ENCODE results near the gene ZKSCAN4.
A peak's percentile ranks its signal among the peaks of the same experiment; 100 is the strongest.

The ZKSCAN4 gene

DNA sequence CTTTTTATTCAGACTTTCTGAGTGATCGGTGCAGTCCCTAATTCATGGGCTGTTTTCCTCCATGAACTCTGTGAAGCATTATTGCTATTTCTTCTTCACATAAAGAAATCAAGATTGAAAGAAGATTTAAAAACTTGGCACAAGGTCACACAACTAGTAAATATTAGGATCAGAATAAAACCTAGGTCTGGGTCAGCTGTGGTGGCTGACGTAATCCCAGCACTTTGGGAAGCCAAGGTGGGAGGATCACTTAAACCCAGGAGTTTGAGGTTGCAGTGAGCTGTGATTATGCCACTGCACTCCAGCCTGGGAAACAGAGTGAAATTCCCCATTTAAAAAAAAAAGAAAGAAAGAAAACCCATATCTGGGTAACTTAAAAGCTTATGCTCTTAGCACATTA, 25.6 kb downstream of the ZKSCAN4 start:
- Mint-ChIP-seq H3K9me3 (no peaks in the 10 kb centered on the region), H3K36me3 (peaks cover 18% of the 10 kb centered on the region), H3K4me1 (peaks cover 42% of the 10 kb centered on the region), H3K27ac (no peak overlapping the region), H3K4me3 (no peak overlapping the region), H3K27me3 (peaks cover 37% of the 10 kb centered on the region)
- DNase-seq, result no peak
- CTCF ChIA-PET, result interaction anchor here (1.4 kb wide), 1 partner anchor 130 kb away, joined by 3 read pairs; no protein-coding TSS in a partner anchor

DNA sequence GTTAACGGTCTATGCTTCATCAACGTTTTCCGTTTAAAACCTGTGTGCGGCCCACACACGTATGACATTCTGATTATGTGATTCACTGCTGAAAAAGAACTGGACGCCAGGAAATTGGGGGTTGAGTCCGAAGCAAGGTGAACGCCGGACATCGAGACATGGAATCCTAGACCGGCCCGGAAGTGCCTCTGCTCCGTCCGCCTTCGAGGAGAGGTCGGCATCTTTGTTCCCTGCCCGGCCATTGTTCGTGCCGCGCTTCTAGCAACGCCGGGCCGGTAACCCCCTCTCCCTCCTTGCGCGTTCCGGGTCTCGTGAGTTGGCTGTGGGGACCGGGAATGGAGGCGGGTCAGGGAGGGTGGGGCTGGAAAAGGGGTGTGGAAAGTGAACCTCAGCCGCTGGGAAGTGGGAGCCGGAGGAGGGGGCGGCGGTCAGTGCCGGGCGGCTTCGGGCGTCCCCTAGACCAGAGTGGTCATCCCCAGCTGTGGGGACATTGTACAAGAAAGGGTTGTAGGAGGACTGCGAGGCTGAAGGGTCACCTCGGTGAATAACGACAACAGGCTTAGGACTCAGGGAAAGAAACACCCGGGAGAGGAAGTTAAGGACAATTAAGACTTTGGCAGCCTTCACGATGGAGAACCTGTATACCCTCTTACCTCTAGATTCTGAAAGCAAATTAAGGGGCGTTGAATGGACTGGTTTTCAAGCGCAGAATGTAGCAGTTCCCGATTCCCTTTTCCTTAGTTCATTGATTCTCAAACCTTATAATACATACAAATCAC, 26.8 kb downstream of the ZKSCAN4 start, which contains the start of gene ZSCAN9:
TSS of gene ZSCAN9 (plus strand) at position 220 of the 779 bp plus-strand sequence. CDS start 1,810 bp downstream, outside the sequence.
- H3K4me1 Mint-ChIP-seq, result peaks cover 42% of the 10 kb centered on the region
- CTCF ChIA-PET, result no interaction called here
- peak; percentile 44 for DNase-seq
- peak within 1 kb of the TSS; percentile 34 for H3K27ac Mint-ChIP-seq
- H3K4me3 Mint-ChIP-seq, result peak within 1 kb of the TSS; percentile 80
- no peaks in the 10 kb centered on the region for H3K9me3 Mint-ChIP-seq
- H3K36me3 Mint-ChIP-seq, result peaks cover 12% of the 10 kb centered on the region
- peaks cover 46% of the 10 kb centered on the region for H3K27me3 Mint-ChIP-seq

DNA sequence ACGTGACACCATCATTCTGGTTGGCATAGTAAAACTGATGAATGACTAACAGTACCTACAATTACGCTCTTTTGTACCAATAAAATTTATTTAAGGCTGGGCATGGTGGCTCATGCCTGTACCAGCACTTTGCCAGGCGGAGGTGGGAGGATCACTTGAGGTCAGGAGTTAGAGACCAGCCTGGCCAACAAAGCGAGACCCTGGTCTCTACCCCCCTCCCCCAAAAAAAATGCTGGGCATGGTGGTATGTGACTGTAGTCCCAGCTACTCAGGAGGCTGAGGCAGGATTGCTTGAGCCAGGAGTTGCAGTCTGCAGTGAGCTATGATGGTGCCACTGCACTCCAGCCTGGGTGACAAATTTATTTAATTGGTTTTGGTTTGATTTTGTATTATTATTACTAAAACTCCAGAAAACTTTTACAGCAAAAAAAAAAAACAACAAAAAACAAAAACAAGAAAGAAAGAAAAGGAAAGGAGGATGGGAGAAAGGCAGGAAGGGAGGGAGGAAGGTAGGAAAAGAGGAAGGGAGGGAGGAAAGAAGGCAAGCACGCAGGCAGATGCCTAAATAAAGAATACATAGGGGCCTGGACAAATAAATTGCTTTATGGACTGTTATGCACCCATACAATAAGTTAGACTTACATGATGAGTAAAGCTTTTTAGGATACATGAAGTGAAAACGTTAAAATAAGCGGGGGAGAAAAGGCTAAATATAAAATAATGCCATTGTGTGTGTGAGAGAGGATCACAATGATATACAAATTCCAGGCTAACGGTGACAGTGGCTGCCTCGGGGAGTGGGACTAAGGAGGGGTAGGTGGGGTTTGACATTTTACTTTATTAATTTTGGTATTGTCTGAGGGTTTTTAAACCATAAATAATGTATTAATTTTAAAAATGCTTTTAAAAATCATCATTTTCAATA, 27.7 kb downstream of the ZKSCAN4 start:
- peak overlapping the region; percentile 34 for H3K27ac Mint-ChIP-seq
- H3K9me3 Mint-ChIP-seq, result no peaks in the 10 kb centered on the region
- DNase-seq, result no peak
- peaks cover 55% of the 10 kb centered on the region for H3K27me3 Mint-ChIP-seq
- CTCF ChIA-PET, result no interaction called here
- peak overlapping the region; percentile 80 for H3K4me3 Mint-ChIP-seq
- peaks cover 11% of the 10 kb centered on the region for H3K36me3 Mint-ChIP-seq
- H3K4me1 Mint-ChIP-seq, result peaks cover 42% of the 10 kb centered on the region

DNA sequence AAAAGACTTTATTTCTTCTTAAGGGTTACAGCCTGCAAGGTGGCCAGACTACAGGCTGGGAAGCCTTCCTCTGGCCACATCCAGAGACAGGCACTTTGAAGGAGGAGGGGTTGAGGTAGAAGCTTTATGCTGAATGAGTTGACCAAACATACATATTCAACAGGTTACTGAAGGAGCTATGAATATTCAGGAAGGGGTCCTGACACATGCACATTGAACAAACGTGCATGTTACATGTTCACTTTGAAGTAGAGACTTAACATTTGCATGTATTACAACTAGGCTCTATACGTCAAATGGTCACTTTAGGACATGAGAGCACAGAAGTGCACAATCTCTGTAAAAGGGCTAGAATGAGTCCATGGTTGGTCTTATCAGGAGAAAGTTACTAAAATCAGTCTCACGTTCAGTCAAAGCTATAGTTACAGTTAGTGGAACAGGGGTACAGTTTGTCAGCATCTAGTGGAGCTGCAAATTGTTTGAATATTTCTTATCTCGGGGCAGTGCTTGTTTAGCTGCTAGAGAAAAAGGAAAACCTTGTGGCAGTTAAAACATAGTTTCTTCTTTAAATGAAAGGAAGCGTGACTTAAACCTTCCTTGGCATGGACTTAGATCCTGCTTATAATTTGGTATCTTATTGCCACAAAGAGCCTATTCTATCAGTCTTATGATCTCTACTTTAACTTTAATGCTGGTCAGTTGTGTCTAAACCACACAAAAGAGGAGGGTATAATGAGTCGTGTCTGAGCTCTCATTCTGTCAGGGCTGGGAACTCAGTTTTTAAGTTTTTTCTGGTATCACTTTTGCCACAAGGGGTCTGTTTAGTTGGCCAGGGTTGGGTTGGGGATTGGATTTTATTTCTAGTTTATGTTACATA, 31.6 kb downstream of the ZKSCAN4 start:
- peaks cover 17% of the 10 kb centered on the region for H3K4me1 Mint-ChIP-seq
- peaks cover 89% of the 10 kb centered on the region for H3K27me3 Mint-ChIP-seq
- H3K4me3 Mint-ChIP-seq, result no peak overlapping the region
- peaks cover 3% of the 10 kb centered on the region for H3K36me3 Mint-ChIP-seq
- DNase-seq, result no peak
- no peaks in the 10 kb centered on the region for H3K9me3 Mint-ChIP-seq
- H3K27ac Mint-ChIP-seq, result no peak overlapping the region
- CTCF ChIA-PET, result no interaction called here

DNA sequence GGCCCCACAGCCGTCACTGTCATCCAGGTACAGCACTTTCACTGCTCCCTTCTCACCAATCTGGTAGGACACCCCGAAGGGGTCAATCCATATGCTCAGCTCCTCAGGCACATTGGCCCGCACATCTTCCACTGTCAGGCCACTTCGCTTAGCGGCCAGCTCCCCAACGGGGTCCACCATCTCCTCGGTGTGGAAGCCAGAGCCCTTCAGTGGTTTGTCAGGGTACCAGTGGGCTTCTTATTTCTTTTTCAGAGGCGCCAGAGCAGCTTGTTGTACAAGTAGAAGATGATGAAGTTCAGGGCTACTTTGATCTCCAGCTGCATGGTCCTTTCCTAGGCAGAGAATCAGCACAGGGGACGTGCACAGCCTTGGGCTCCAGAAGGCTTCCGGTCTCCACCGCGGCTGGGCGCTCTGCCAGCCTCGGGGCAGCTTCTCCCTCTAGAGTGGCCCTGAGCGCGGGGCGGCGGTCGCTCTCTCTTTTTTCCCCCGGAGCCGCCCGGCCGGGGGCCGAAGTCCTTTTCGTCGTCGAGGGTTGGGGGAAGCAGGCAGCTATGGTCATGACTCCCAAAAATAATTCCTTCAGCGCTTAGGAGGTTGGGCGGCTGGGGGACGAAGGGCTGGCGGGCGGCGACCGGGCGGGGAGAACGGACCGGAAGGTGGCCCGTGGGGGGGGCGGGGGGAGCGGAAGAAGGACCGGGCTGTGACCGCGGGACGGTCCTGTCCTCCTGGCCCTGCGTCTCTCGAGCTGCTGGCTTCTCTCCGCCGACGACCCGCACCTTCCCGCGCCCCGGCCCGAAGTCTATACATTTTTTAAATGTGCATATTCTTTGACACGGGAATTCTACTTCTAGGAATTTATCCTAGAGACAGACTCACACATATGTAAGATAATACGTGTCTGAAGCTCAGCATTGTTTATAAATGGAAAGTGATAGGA, 33.5 kb downstream of the ZKSCAN4 start:
- Mint-ChIP-seq H3K36me3 (no peaks in the 10 kb centered on the region), H3K27me3 (peaks cover 89% of the 10 kb centered on the region), H3K27ac (no peak overlapping the region), H3K4me1 (peaks cover 12% of the 10 kb centered on the region), H3K9me3 (no peaks in the 10 kb centered on the region), H3K4me3 (peak overlapping the region; percentile 69)
- peak; percentile 36 for DNase-seq
- CTCF ChIA-PET, result interaction anchor here (1.6 kb wide), 1 partner anchor 138 kb away, joined by 5 read pairs; no protein-coding TSS in a partner anchor

DNA sequence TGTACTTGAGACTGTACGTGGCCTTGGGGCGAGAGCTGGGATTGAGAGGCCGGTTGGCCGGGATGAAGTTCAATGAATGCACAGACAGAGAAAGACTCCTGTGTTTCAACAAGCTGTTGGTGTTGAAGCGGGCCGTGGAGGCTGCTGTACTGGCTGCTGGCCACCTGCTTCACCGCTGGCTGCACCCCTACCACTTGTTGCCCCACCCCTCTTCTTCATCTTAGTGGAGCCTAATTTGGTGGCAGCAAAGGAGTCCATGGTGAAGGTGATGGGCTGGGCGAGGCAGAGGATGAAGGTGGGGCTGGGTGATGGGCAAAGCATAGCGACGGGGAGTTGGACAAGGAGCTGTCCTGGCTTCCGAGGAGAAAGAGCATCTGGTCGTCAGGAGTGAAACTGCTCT, 34.2 kb downstream of the ZKSCAN4 start:
- Mint-ChIP-seq H3K4me3 (peak overlapping the region; percentile 12), H3K36me3 (no peaks in the 10 kb centered on the region), H3K9me3 (no peaks in the 10 kb centered on the region), H3K4me1 (peaks cover 15% of the 10 kb centered on the region), H3K27ac (no peak overlapping the region), H3K27me3 (peaks cover 89% of the 10 kb centered on the region)
- no peak for DNase-seq
- CTCF ChIA-PET, result interaction anchor here (1.6 kb wide), 1 partner anchor 138 kb away, joined by 5 read pairs; no protein-coding TSS in a partner anchor

DNA sequence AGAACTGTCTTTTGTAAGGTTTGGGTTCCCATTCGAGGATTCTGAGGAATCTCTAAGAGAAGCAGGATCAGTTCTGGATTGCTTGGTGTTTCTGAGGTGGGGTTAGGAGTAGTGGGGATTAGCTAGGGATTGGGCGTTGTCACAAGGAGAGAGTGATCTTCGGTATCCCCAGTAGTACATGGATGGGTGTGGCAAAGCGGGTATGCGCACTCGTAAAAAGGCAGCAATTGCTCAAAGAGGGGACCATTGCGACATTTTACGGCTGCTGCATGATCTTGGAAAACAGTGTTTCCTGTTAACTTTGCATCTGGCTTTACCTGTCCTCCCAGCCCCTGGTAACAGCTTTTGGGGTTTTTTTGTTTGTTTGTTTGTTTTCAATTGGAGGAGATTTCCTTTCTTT, 36.6 kb downstream of the ZKSCAN4 start:
- H3K36me3 Mint-ChIP-seq, result peaks cover 2% of the 10 kb centered on the region
- no peaks in the 10 kb centered on the region for H3K9me3 Mint-ChIP-seq
- DNase-seq, result no peak
- no peak overlapping the region for H3K4me3 Mint-ChIP-seq
- peaks cover 30% of the 10 kb centered on the region for H3K4me1 Mint-ChIP-seq
- no peak overlapping the region for H3K27ac Mint-ChIP-seq
- peaks cover 92% of the 10 kb centered on the region for H3K27me3 Mint-ChIP-seq
- CTCF ChIA-PET, result no interaction called here

DNA sequence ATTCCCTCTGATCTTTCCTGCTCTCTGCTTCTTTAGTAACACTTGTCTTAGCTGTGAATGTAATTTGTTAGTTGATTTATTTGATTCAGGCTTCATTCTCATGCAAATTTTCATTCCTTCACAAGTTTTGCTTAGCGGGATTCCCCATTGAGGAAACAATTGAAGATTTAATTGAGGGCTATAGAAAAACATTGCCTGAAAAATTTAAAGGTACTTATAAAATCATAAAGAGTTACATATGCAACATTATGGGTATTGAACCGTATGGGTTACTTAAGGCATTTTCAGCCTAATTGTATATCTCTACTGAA, 38.9 kb downstream of the ZKSCAN4 start:
- H3K27ac Mint-ChIP-seq, result no peak overlapping the region

DNA sequence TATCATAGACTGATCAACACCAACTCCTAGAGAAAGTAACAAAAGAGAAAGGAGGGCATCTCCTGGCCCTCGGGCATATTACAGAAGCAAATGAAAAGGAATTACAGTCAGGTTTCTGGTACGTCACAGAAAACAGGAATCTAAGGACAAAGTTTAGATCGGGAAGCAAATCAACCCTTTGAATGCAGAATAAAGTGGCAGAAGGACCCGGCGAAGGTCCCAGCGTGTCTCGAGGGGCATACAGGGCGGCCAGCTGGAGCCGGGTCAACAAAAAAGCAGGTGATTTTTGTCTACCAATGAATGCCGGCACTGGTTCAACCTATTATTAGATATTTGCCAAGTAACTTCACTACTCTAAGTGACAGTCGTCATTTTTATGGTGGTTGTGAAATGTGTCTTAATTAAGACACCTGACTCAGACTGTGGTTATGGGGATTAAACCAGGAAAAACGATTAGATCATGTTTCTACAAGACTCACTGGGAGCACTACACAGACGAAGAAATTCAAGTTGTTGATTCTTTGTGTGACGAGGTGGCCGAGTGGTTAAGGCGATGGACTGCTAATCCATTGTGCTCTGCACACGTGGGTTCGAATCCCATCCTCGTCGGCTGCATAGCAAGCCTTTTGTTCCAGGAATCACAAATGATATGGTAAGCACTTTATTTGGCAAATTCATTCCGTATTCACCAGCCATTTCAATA, 39.4 kb downstream of the ZKSCAN4 start:
- peaks cover 2% of the 10 kb centered on the region for H3K36me3 Mint-ChIP-seq
- H3K9me3 Mint-ChIP-seq, result no peaks in the 10 kb centered on the region
- H3K4me3 Mint-ChIP-seq, result peak overlapping the region; percentile 36
- peaks cover 33% of the 10 kb centered on the region for H3K4me1 Mint-ChIP-seq
- CTCF ChIA-PET, result no interaction called here
- no peak for DNase-seq
- H3K27me3 Mint-ChIP-seq, result peaks cover 91% of the 10 kb centered on the region
- H3K27ac Mint-ChIP-seq, result no peak overlapping the region

More for the DNA sequence above, 38.9 kb downstream of the ZKSCAN4 start:
- CTCF ChIA-PET, result no interaction called here
- peaks cover 2% of the 10 kb centered on the region for H3K36me3 Mint-ChIP-seq
- no peak for DNase-seq
- no peak overlapping the region for H3K4me3 Mint-ChIP-seq
- no peaks in the 10 kb centered on the region for H3K9me3 Mint-ChIP-seq
- peaks cover 91% of the 10 kb centered on the region for H3K27me3 Mint-ChIP-seq
- H3K4me1 Mint-ChIP-seq, result peaks cover 28% of the 10 kb centered on the region

DNA sequence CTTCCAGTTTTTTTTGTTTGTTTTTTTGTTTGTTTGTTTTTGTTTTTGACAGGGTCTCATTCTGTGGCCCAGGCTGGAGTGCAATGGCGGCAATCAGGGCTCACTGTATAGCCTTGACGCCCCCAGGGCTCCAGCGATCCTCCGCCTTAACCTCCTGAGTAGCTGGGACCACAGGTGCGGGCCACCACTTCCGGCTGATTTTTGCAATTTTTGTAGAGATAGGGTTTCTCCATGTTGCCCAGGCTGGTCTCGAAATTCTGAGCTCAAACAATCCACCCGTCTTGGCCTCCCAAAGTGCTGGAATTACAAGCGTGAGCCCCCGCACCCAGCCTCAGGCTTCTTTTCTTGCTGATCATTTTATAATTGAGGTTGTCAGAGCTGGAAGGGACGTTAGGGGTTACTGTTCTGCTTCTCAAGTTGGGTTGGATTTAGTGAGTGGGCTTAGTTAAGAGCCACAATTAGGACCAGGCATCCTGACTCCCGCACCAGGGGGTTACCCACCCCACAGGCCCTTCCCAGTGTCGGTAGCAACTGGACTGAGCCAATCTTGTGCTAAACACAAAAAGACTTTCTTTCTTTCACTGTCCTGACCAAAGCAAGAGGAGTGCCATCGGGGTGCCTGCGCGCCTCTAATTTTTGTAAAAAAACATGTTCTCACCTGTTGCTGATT, 40.1 kb downstream of the ZKSCAN4 start:
- peak; percentile 37 for DNase-seq
- Mint-ChIP-seq H3K4me1 (peaks cover 40% of the 10 kb centered on the region), H3K9me3 (peaks cover 2% of the 10 kb centered on the region), H3K36me3 (peaks cover 8% of the 10 kb centered on the region), H3K4me3 (peak overlapping the region; percentile 36), H3K27me3 (peaks cover 91% of the 10 kb centered on the region), H3K27ac (no peak overlapping the region)
- CTCF ChIA-PET, result interaction anchor here (0.6 to 0.7 kb wide), 2 partner anchors 71 to 83 kb away, joined by 3 to 5 read pairs; no protein-coding TSS in a partner anchor

DNA sequence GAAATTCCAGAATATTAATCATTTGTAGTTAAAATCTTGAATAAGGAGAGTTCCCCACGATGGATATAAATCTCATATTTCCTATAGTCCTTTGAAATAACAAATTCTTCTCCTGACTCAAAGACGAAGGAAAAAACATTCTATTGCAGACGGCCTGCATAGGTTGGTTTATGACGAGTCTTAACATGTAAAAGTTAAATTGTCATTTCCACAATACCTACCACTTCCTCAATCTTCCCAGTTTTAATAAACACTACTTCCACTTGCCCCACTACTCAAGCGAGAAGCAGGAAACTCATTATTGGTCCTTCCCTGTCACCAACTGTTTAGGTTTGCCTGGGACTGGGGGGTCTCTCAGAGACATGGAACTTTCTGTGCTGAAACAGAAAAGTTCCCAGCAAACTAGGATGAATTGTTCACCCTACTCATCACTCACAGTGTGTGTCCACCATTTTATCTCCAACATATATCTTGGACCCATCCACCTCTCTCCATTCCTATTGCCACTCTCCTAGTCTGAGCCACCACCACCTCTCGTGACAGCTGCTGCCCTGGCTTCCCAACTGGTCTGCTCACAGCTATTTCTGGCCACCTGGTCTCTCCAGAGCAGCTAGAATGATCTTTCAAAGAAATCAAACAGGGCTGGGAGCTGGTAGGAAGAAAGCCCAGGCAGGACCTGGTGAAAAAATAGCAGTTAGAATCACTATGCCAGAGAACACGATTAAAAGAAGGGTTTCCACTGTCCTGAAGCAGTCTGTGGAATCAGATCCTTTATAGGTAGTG, 42.1 kb downstream of the ZKSCAN4 start:
- DNase-seq, result no peak
- Mint-ChIP-seq H3K27ac (no peak overlapping the region), H3K9me3 (peaks cover 4% of the 10 kb centered on the region), H3K4me3 (no peak overlapping the region), H3K36me3 (peaks cover 12% of the 10 kb centered on the region), H3K27me3 (peaks cover 90% of the 10 kb centered on the region), H3K4me1 (peaks cover 33% of the 10 kb centered on the region)
- CTCF ChIA-PET, result no interaction called here

All from activated naive CD4-positive, alpha-beta T cell treated with anti-CD3 and anti-CD28 coated beads, Interleukin-2, amount 10 ng/mL, durations not matched to agents 7 days and 5 days (primary cell).